ENCODE results near the gene EDN2.
A peak's percentile ranks its signal among the peaks of the same experiment; 100 is the strongest.

- TF ChIP-seq PATZ1 (CRISPR knock-in tag; IDR thresholded peaks at IDR 0.05; ENCODE audit: borderline replicate concordance) (0 out of 2 replicates have a peak, but pooled peaks have one; percentile 36), ZFP3 (CRISPR knock-in tag; IDR thresholded peaks at IDR 0.05) (peak; percentile 66; the same call in 1 of the 2 replicates), ZFP30 (CRISPR knock-in tag; IDR thresholded peaks at IDR 0.05) (no peak), RARB (CRISPR knock-in tag; IDR thresholded peaks at IDR 0.05) (no peak), PPARA (CRISPR knock-in tag; IDR thresholded peaks at IDR 0.05; ENCODE audit: borderline replicate concordance) (no peak), CSDC2 (CRISPR knock-in tag; IDR thresholded peaks at IDR 0.05) (no peak), ZNF565 (CRISPR knock-in tag; conservative IDR thresholded peaks at IDR 0.05; ENCODE audit: low read depth) (no peak), CSRNP3 (CRISPR knock-in tag; IDR thresholded peaks at IDR 0.05) (no peak), TOX (CRISPR knock-in tag; IDR thresholded peaks at IDR 0.05; ENCODE audit: borderline replicate concordance) (no peak), ESRRG (CRISPR knock-in tag; IDR thresholded peaks at IDR 0.05) (no peak), SNAI2 (CRISPR knock-in tag; IDR thresholded peaks at IDR 0.05) (no peak)
These were observed 28.8 kb downstream of the EDN2 start for GRCh38 chr1:41455479-41456332.

Measured in SK-N-SH treated with all-trans-retinoic acid at 6 μM for 48 hours (cell line).